T-cell (primary cell): ENCODE results near the gene CUBN. TPM values are rescaled to one million over a fixed set of nuclear protein-coding genes. Genes with fewer than 3 reads are reported as not detected.
A peak's percentile ranks its signal among the peaks of the same experiment; 100 is the strongest.

Experiments used
- ATAC-seq, 4 experiments: fragments of 200-7000 bp in 3 of 4; fragments of 150-1000 bp in 1 of 4; cut with Tn5 transposase; replicated peaks in 1 of 4; 1 replicate in 3 of 4; 2 replicates in 1 of 4; pipeline ENCODE4 v1.10.0; 2021; ENCODE audit warnings: moderate library complexity in 3 of 4, mild to moderate bottlenecking in 2 of 4, moderate number of reproducible peaks in 1 of 4
- CTCF ChIA-PET, 2 donors: fragments of 300-600 bp; sonication (Branson Sonifier 250); formaldehyde crosslinking; loops; one replicate each; lab custom pipeline; 2022; ENCODE audit warnings: antibody characterized with exemption in 2 of 2; lab: Charles Lee
- POLR2A ChIA-PET, 2 donors: fragments of 300-600 bp; sonication (Branson Sonifier 250); formaldehyde crosslinking; loops; one replicate each; lab custom pipeline; 2022; ENCODE audit warnings: antibody characterized with exemption in 2 of 2; lab: Charles Lee
- DNase-seq, 35 experiments: peaks; one replicate each; pipeline versions ENCODE4 v3.0.0 to v3.0.0-alpha.2; 2013 to 2023
- H3K27ac ChIP-seq: one replicate; pipeline ENCODE4 v1.5.1; 2013; ENCODE audit warnings: low read length
- H3K27me3 ChIP-seq, 2 experiments: replicated peaks in 1 of 2; 1 replicate in 1 of 2; 2 replicates in 1 of 2; pipeline versions ENCODE4 v1.6.1 to v1.7.0; 2013; ENCODE audit warnings: low read length in 1 of 2, mixed read lengths in 1 of 2; ENCODE audit not compliant: control insufficient read depth in 2 of 2, insufficient read depth in 2 of 2; ENCODE audit errors: extremely low read depth in 1 of 2
- H3K36me3 ChIP-seq, 2 donors: 1 replicate in 1 of 2; 2 replicates in 1 of 2; pipeline versions ENCODE4 v1.6.1 to v1.7.0; 2013; ENCODE audit warnings: low read length in 1 of 2; ENCODE audit not compliant: control insufficient read depth in 2 of 2, insufficient read depth in 1 of 2; ENCODE audit errors: extremely low read depth in 1 of 2
- H3K4me1 ChIP-seq, 2 experiments: 1 replicate in 1 of 2; 2 replicates in 1 of 2; pipeline versions ENCODE4 v1.6.1 to v1.7.0; 2013; ENCODE audit warnings: low read length in 2 of 2, mixed read lengths in 1 of 2; ENCODE audit not compliant: insufficient read depth in 2 of 2, control insufficient read depth in 1 of 2; ENCODE audit errors: extremely low read depth in 1 of 2
- H3K4me3 ChIP-seq, 2 donors: 1 replicate in 1 of 2; 2 replicates in 1 of 2; pipeline versions ENCODE4 v1.5.1 to v1.7.0; 2013; ENCODE audit warnings: mild to moderate bottlenecking in 2 of 2, low read length in 1 of 2, moderate library complexity in 1 of 2; ENCODE audit not compliant: control insufficient read depth in 1 of 2; ENCODE audit errors: extremely low read depth in 1 of 2
- H3K9me3 ChIP-seq: 2 replicates; pipeline ENCODE4 v1.7.0; 2013
- H3K27ac Mint-ChIP-seq, 2 donors: one replicate each; pipeline ENCODE4 v1.8.0; 2020 to 2021; ENCODE audit warnings: mild to moderate bottlenecking in 2 of 2, mixed read lengths in 2 of 2
- H3K27me3 Mint-ChIP-seq, 2 donors: one replicate each; pipeline ENCODE4 v1.8.0; 2021 to 2022; ENCODE audit warnings: mixed read lengths in 2 of 2
- H3K36me3 Mint-ChIP-seq: one replicate; pipeline ENCODE4 v1.8.0; 2021; ENCODE audit warnings: mixed read lengths
- H3K4me1 Mint-ChIP-seq, 3 donors: one replicate each; pipeline ENCODE4 v1.8.0; 2020 to 2022; ENCODE audit warnings: mixed read lengths in 3 of 3, mild to moderate bottlenecking in 1 of 3
- H3K4me3 Mint-ChIP-seq, 3 donors: one replicate each; pipeline ENCODE4 v1.8.0; 2020 to 2022; ENCODE audit warnings: mild to moderate bottlenecking in 3 of 3, mixed read lengths in 3 of 3, moderate library complexity in 3 of 3
- H3K9me3 Mint-ChIP-seq, 3 donors: one replicate each; pipeline ENCODE4 v1.8.0; 2020 to 2022; ENCODE audit warnings: mixed read lengths in 3 of 3
- WGBS: methylation state at CpG from one replicate; pipeline ENCODE4 v1.1.5; 2013; ENCODE audit warnings: missing lambda C conversion rate; ENCODE audit not compliant: insufficient coverage; 5-methylcytosine and 5-hydroxymethylcytosine counted together
- total RNA-seq, 35 experiments: library from RNA in 6 of 35; stranded (reverse) in 6 of 35; fragments of 120-200 nt in 1 of 35; gene quantifications; one replicate each; pipeline versions ENCODE4 v1.2.1 to v1.2.4 and lab custom pipeline; 2013 to 2026

Gene CUBN
- total RNA-seq, 5 donors from 2014 or later (not counting 1 experiment from before 2014, with no cell fraction given) = 6.3 to 11.4 (median 8.6) TPM

- Histone ChIP-seq H3K9me3 (no peaks in the 10 kb centered on the region), H3K4me3 (no peak overlapping the region), H3K4me1 (peaks cover 5 to 19% of the 10 kb centered on the region in 2 experiments), H3K27me3 (no peaks in the 10 kb centered on the region), H3K27ac (no peak overlapping the region), H3K36me3 (no peaks in the 10 kb centered on the region)
- no peak for DNase-seq
- ATAC-seq = no peak
- H3K9me3 Mint-ChIP-seq = no peaks in the 10 kb centered on the region
- H3K27ac Mint-ChIP-seq = peak overlapping the region in 1 of 2 donors; percentile 56
- ChIA-PET POLR2A (no interaction called here), CTCF (no interaction called here)
- no peak overlapping the region for H3K4me3 Mint-ChIP-seq
- no CpG with 5 or more reads among the region's 1 CpG for WGBS
- H3K36me3 Mint-ChIP-seq = peaks cover 58% of the 10 kb centered on the region
- H3K4me1 Mint-ChIP-seq = peaks cover 31 to 35% (median 32%) of the 10 kb centered on the region in 3 donors
- H3K27me3 Mint-ChIP-seq = no peaks in the 10 kb centered on the region
Measured at GRCh38 chr10:17066000-17066399, 63.6 kb downstream of the CUBN start.

- peaks cover 31 to 35% (median 32%) of the 10 kb centered on the region in 3 donors for H3K4me1 Mint-ChIP-seq
- no peak overlapping the region for H3K27ac Mint-ChIP-seq
- H3K36me3 Mint-ChIP-seq = peaks cover 54% of the 10 kb centered on the region
- no peak overlapping the region for H3K27ac ChIP-seq
- ChIA-PET POLR2A (interaction anchor here (0.8 to 1.5 kb wide), 2 partner anchors 61 to 69 kb away, joined by 3 to 6 read pairs; no protein-coding TSS in a partner anchor), CTCF (no interaction called here)
- H3K27me3 ChIP-seq = no peaks in the 10 kb centered on the region
- H3K4me3 Mint-ChIP-seq = no peak overlapping the region
- ATAC-seq (no peak), DNase-seq (no peak)
- WGBS = 100% methylated on average over 2 of the region's 6 CpGs
- no peak overlapping the region for H3K4me3 ChIP-seq
- H3K9me3 Mint-ChIP-seq = no peaks in the 10 kb centered on the region
- H3K36me3 ChIP-seq = no peaks in the 10 kb centered on the region
- peaks cover 5 to 19% of the 10 kb centered on the region in 2 experiments for H3K4me1 ChIP-seq
- H3K9me3 ChIP-seq = no peaks in the 10 kb centered on the region
- H3K27me3 Mint-ChIP-seq = no peaks in the 10 kb centered on the region
Measured at GRCh38 chr10:17065273-17065672, 64.3 kb downstream of the CUBN start.

- ChIA-PET POLR2A (interaction anchor here in 1 of 2 donors (1.5 kb wide), 1 partner anchor 60 kb away, joined by 6 read pairs; no protein-coding TSS in a partner anchor), CTCF (interaction anchor here in 1 of 2 donors (0.8 kb wide), 1 partner anchor 29 kb away, joined by 3 read pairs; no protein-coding TSS in a partner anchor)
- no peaks in the 10 kb centered on the region for H3K36me3 ChIP-seq
Measured at GRCh38 chr10:17064435-17064834, 65.2 kb downstream of the CUBN start.

GRCh38 chr10:17062955-17063484 lies 66.6 kb downstream of the CUBN start:
- Histone ChIP-seq H3K36me3 (no peaks in the 10 kb centered on the region), H3K4me1 (peaks cover 5 to 17% of the 10 kb centered on the region in 2 experiments), H3K27ac (no peak overlapping the region), H3K4me3 (no peak overlapping the region), H3K9me3 (no peaks in the 10 kb centered on the region), H3K27me3 (no peaks in the 10 kb centered on the region)
- ChIA-PET POLR2A (no interaction called here), CTCF (interaction anchor here in 1 of 2 donors (0.6 kb wide), 1 partner anchor 15 kb away, joined by 3 read pairs; no protein-coding TSS in a partner anchor)
- peaks cover 33 to 41% (median 33%) of the 10 kb centered on the region in 3 donors for H3K4me1 Mint-ChIP-seq
- H3K9me3 Mint-ChIP-seq = no peaks in the 10 kb centered on the region
- DNase-seq (no peak), ATAC-seq (peak in 1 of 4 experiments; percentile 33)
- H3K27ac Mint-ChIP-seq = peak overlapping the region; percentile 7 to 68
- WGBS = 95% methylated on average over 5 of the region's 6 CpGs
- no peak overlapping the region for H3K4me3 Mint-ChIP-seq
- peaks cover 40% of the 10 kb centered on the region for H3K36me3 Mint-ChIP-seq
- no peaks in the 10 kb centered on the region for H3K27me3 Mint-ChIP-seq

More at GRCh38 chr10:17064435-17064834, 65.2 kb downstream of the CUBN start:
- H3K4me3 ChIP-seq = no peak overlapping the region
- Mint-ChIP-seq H3K4me1 (peaks cover 31 to 35% (median 32%) of the 10 kb centered on the region in 3 donors), H3K4me3 (no peak overlapping the region), H3K9me3 (no peaks in the 10 kb centered on the region), H3K27me3 (no peaks in the 10 kb centered on the region), H3K27ac (no peak overlapping the region), H3K36me3 (peaks cover 49% of the 10 kb centered on the region)
- H3K27ac ChIP-seq = no peak overlapping the region
- no CpG with 5 or more reads among the region's 2 CpGs for WGBS
- ATAC-seq = no peak
- H3K4me1 ChIP-seq = peaks cover 5 to 19% of the 10 kb centered on the region in 2 experiments
- DNase-seq = no peak
- H3K9me3 ChIP-seq = no peaks in the 10 kb centered on the region
- no peaks in the 10 kb centered on the region for H3K27me3 ChIP-seq

- ATAC-seq = no peak
- Mint-ChIP-seq H3K27ac (peak overlapping the region; percentile 41 to 68), H3K9me3 (no peaks in the 10 kb centered on the region), H3K4me1 (peaks cover 27 to 36% (median 28%) of the 10 kb centered on the region in 3 donors), H3K36me3 (peaks cover 37% of the 10 kb centered on the region), H3K27me3 (no peaks in the 10 kb centered on the region), H3K4me3 (no peak overlapping the region)
- no peaks in the 10 kb centered on the region for H3K36me3 ChIP-seq
- 17% methylated on average over 1 of the region's 2 CpGs for WGBS
- H3K9me3 ChIP-seq = no peaks in the 10 kb centered on the region
- no peak overlapping the region for H3K4me3 ChIP-seq
- ChIA-PET CTCF (interaction anchor here in 1 of 2 donors (0.6 kb wide), 1 partner anchor 14 kb away, joined by 3 read pairs; no protein-coding TSS in a partner anchor), POLR2A (no interaction called here)
- H3K4me1 ChIP-seq = peaks cover 5 to 13% of the 10 kb centered on the region in 2 experiments
- H3K27ac ChIP-seq = no peak overlapping the region
- H3K27me3 ChIP-seq = no peaks in the 10 kb centered on the region
- DNase-seq = no peak
Measured at GRCh38 chr10:17062493-17062892, 67.1 kb downstream of the CUBN start.

GRCh38 chr10:17062009-17062408 lies 67.6 kb downstream of the CUBN start:
- 100% methylated on average over 3 of the region's 7 CpGs for WGBS
- POLR2A ChIA-PET = no interaction called here
- Histone ChIP-seq H3K4me1 (peaks cover 5 to 10% of the 10 kb centered on the region in 2 experiments), H3K9me3 (no peaks in the 10 kb centered on the region), H3K36me3 (no peaks in the 10 kb centered on the region), H3K27me3 (no peaks in the 10 kb centered on the region), H3K4me3 (no peak overlapping the region), H3K27ac (no peak overlapping the region)
- no peak for ATAC-seq
- DNase-seq = no peak
- Mint-ChIP-seq H3K36me3 (peaks cover 40% of the 10 kb centered on the region), H3K9me3 (no peaks in the 10 kb centered on the region), H3K4me1 (peaks cover 23 to 31% (median 23%) of the 10 kb centered on the region in 3 donors), H3K27me3 (no peaks in the 10 kb centered on the region), H3K4me3 (no peak overlapping the region), H3K27ac (no peak overlapping the region)
- CTCF ChIA-PET = no interaction called here
